ENCODE data around the gene LYSMD2.

DNA sequence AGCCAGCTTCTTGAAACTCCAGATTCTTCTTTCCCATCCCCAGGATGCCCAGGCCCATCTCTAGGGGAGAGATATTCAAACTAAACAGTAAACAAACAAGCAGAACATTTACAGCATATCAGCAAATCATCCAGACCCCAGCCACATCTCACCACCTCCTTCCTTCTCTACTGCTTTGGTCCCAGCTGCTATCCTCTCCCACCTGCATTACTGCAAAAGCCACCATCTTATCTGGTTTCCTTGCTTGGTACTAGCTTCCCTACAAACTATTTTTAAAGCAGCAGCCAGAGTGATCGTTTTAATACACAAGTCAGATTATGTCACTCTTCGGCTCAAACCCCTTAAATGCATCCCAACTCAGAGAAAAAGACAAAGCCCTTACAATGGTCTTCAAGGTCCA is 4.8 kb downstream of the LYSMD2 start:
- TF ChIP-seq CTCF (IDR thresholded peaks at IDR 0.05) (no peak), ZNF232 (CRISPR knock-in tag; IDR thresholded peaks at IDR 0.05) (no peak), NFYB (CRISPR knock-in tag; conservative IDR thresholded peaks at IDR 0.05; ENCODE audit: low read depth) (no peak), CDX4 (CRISPR knock-in tag; IDR thresholded peaks at IDR 0.05; ENCODE audit: borderline replicate concordance) (no peak), SP1 (CRISPR knock-in tag; conservative IDR thresholded peaks at IDR 0.05) (no peak), ETV6 (CRISPR knock-in tag; IDR thresholded peaks at IDR 0.05) (no peak), ZNF423 (CRISPR knock-in tag; IDR thresholded peaks at IDR 0.05) (no peak), JAZF1 (CRISPR knock-in tag; IDR thresholded peaks at IDR 0.05) (no peak), RELA (CRISPR knock-in tag; IDR thresholded peaks at IDR 0.05; ENCODE audit: borderline replicate concordance) (no peak), ZNF396 (CRISPR knock-in tag; IDR thresholded peaks at IDR 0.05; ENCODE audit: borderline replicate concordance) (no peak), NFATC4 (CRISPR knock-in tag; IDR thresholded peaks at IDR 0.05) (no peak)
- TF ChIP-seq, protein P1, sequence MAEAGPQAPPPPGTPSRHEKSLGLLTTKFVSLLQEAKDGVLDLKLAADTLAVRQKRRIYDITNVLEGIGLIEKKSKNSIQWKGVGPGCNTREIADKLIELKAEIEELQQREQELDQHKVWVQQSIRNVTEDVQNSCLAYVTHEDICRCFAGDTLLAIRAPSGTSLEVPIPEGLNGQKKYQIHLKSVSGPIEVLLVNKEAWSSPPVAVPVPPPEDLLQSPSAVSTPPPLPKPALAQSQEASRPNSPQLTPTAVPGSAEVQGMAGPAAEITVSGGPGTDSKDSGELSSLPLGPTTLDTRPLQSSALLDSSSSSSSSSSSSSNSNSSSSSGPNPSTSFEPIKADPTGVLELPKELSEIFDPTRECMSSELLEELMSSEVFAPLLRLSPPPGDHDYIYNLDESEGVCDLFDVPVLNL (CRISPR knock-in tag; IDR thresholded peaks at IDR 0.05; ENCODE audit: borderline replicate concordance, low read depth), result no peak
- TF ChIP-seq, protein P2, sequence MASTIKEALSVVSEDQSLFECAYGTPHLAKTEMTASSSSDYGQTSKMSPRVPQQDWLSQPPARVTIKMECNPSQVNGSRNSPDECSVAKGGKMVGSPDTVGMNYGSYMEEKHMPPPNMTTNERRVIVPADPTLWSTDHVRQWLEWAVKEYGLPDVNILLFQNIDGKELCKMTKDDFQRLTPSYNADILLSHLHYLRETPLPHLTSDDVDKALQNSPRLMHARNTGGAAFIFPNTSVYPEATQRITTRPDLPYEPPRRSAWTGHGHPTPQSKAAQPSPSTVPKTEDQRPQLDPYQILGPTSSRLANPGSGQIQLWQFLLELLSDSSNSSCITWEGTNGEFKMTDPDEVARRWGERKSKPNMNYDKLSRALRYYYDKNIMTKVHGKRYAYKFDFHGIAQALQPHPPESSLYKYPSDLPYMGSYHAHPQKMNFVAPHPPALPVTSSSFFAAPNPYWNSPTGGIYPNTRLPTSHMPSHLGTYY (CRISPR knock-in tag; IDR thresholded peaks at IDR 0.05), result no peak

Data from WTC11 (cell line).